ENCODE results near the gene RAMP2.
"Not testable (repeated sequence)": the region's sequence is repeated elsewhere in the genome, so short reads cannot be mapped to it uniquely, and the experiment has no call there.

RAMP2 gene

GRCh38 chr17:42760652-42761581 is at the start of gene RAMP2:
Gene RAMP2 (plus strand): TSS chr17:42761227. CDS start chr17:42761262, 35 bp downstream.
- H3K27ac ChIP-seq: no peak within 1 kb of the TSS
- peak within 1 kb of the TSS; percentile 75 for H3K4me3 ChIP-seq
- no peak for DNase-seq (ENCODE audit: low read depth, low spot score)
- no peaks in the 10 kb centered on the region for H3K9me3 ChIP-seq (ENCODE audit: low read depth, low read length)
- H3K36me3 ChIP-seq (ENCODE audit: insufficient read depth, low read length): no peaks in the 10 kb centered on the region
- H3K9ac ChIP-seq (ENCODE audit: insufficient read length): peak within 1 kb of the TSS; percentile 47
- TF ChIP-seq POLR2AphosphoS5 (IDR thresholded peaks at IDR 0.05; ENCODE audit: borderline replicate concordance, low read depth, low read length): no peak
- no peak for TF ChIP-seq EZH2 (IDR thresholded peaks at IDR 0.05)
- TF ChIP-seq FOXP2 (optimal IDR thresholded peaks at IDR 0.05; ENCODE audit: control extremely low read depth, extremely low read length, insufficient read depth): no peak

DNA sequence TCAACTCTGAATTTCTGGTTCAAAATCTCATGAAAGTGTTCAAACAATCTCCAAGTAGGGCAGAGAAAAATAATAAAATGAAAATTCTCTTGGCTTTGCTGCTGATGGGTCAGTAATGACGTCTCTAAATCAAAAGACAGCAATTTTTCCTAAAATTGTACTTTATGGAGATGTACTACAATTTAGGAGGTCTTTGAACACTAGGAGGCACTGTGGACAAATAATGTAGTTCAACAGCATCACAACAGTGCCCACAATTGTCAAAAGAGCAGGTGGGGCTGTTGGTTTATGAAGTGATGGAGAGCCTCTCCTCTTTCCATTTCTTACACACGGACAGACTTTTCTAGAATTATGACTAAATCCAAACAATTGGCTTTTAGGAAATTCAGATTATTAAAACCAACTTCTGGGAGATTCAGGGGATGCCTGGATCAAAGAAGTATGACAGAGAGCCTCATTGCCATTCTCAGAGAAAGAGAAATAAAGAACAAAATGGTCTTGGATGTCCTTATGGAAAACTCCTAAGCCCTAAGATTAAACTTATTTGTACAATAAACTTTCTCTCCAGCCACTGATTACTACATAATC is 39.9 kb upstream of the RAMP2 start:
- Histone ChIP-seq H3K9ac (ENCODE audit: insufficient read length) (no peak overlapping the region), H3K27ac (no peak overlapping the region), H3K9me3 (ENCODE audit: low read depth, low read length) (no peaks in the 10 kb centered on the region), H3K36me3 (ENCODE audit: insufficient read depth, low read length) (peaks cover 72% of the 10 kb centered on the region), H3K4me3 (no peak overlapping the region)
- no peak for DNase-seq (ENCODE audit: low read depth, low spot score)
- TF ChIP-seq FOXP2 (optimal IDR thresholded peaks at IDR 0.05; ENCODE audit: control extremely low read depth, extremely low read length, insufficient read depth) (no peak), EZH2 (IDR thresholded peaks at IDR 0.05) (no peak), POLR2AphosphoS5 (IDR thresholded peaks at IDR 0.05; ENCODE audit: borderline replicate concordance, low read depth, low read length) (no peak)

GRCh38 chr17:42723636-42724035 is 37.4 kb upstream of the RAMP2 start:
- Histone ChIP-seq H3K9me3 (ENCODE audit: low read depth, low read length) (no peaks in the 10 kb centered on the region), H3K9ac (ENCODE audit: insufficient read length) (no peak overlapping the region), H3K36me3 (ENCODE audit: insufficient read depth, low read length) (peaks cover 58% of the 10 kb centered on the region), H3K27ac (no peak overlapping the region), H3K4me3 (no peak overlapping the region)
- no peak for TF ChIP-seq POLR2AphosphoS5 (IDR thresholded peaks at IDR 0.05; ENCODE audit: borderline replicate concordance, low read depth, low read length)
- TF ChIP-seq FOXP2 (optimal IDR thresholded peaks at IDR 0.05; ENCODE audit: control extremely low read depth, extremely low read length, insufficient read depth): no peak
- TF ChIP-seq EZH2 (IDR thresholded peaks at IDR 0.05): no peak
- DNase-seq (ENCODE audit: low read depth, low spot score): no peak

DNA sequence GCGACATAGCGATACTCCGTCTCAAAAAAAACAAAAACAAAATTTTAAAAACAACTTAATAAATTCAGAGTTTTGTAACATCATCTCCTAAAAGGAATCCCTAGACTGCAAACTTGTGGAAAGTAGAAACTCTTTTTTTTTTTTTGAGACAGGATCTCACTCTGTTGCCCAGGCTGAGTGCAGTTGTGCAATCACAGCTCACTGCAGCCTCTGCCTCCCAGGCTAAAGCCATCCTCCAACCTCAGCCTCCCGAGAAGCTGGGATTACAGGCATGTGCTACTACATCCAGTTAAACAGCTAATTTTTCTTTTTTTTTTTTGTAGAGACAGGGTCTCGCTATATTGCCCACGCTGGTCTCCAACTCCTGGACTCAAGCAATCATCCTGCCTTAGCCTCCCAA is 35.9 kb upstream of the RAMP2 start:
- Histone ChIP-seq H3K4me3 (no peak overlapping the region), H3K36me3 (ENCODE audit: insufficient read depth, low read length) (peaks cover 56% of the 10 kb centered on the region), H3K9me3 (ENCODE audit: low read depth, low read length) (no peaks in the 10 kb centered on the region), H3K27ac (no peak overlapping the region), H3K9ac (ENCODE audit: insufficient read length) (no peak overlapping the region)
- TF ChIP-seq FOXP2 (optimal IDR thresholded peaks at IDR 0.05; ENCODE audit: control extremely low read depth, extremely low read length, insufficient read depth) (no peak), POLR2AphosphoS5 (IDR thresholded peaks at IDR 0.05; ENCODE audit: borderline replicate concordance, low read depth, low read length) (no peak), EZH2 (IDR thresholded peaks at IDR 0.05) (no peak)
- DNase-seq (ENCODE audit: low read depth, low spot score): no peak

GRCh38 chr17:42740699-42741098 is 20.3 kb upstream of the RAMP2 start:
- Histone ChIP-seq H3K9me3 (ENCODE audit: low read depth, low read length) (no peaks in the 10 kb centered on the region), H3K27ac (no peak overlapping the region), H3K36me3 (ENCODE audit: insufficient read depth, low read length) (no peaks in the 10 kb centered on the region), H3K4me3 (no peak overlapping the region), H3K9ac (ENCODE audit: insufficient read length) (no peak overlapping the region)
- DNase-seq (ENCODE audit: low read depth, low spot score): no peak
- no peak for TF ChIP-seq POLR2AphosphoS5 (IDR thresholded peaks at IDR 0.05; ENCODE audit: borderline replicate concordance, low read depth, low read length)
- TF ChIP-seq FOXP2 (optimal IDR thresholded peaks at IDR 0.05; ENCODE audit: control extremely low read depth, extremely low read length, insufficient read depth): no peak
- no peak for TF ChIP-seq EZH2 (IDR thresholded peaks at IDR 0.05)

GRCh38 chr17:42742916-42743315 is 18.1 kb upstream of the RAMP2 start:
- not testable (repeated sequence) for DNase-seq (ENCODE audit: low read depth, low spot score); H3K9ac ChIP-seq (ENCODE audit: insufficient read length); H3K4me3 ChIP-seq; H3K9me3 ChIP-seq (ENCODE audit: low read depth, low read length); H3K27ac ChIP-seq; H3K36me3 ChIP-seq (ENCODE audit: insufficient read depth, low read length)

- DNase-seq (ENCODE audit: low read depth, low spot score): no peak
- H3K4me3 ChIP-seq: peak overlapping the region; percentile 86
- H3K36me3 ChIP-seq (ENCODE audit: insufficient read depth, low read length): no peaks in the 10 kb centered on the region
- H3K9ac ChIP-seq (ENCODE audit: insufficient read length): peak overlapping the region; percentile 82
- no peak for TF ChIP-seq POLR2AphosphoS5 (IDR thresholded peaks at IDR 0.05; ENCODE audit: borderline replicate concordance, low read depth, low read length)
- no peak for TF ChIP-seq FOXP2 (optimal IDR thresholded peaks at IDR 0.05; ENCODE audit: control extremely low read depth, extremely low read length, insufficient read depth)
- TF ChIP-seq EZH2 (IDR thresholded peaks at IDR 0.05): no peak
- H3K9me3 ChIP-seq (ENCODE audit: low read depth, low read length): no peaks in the 10 kb centered on the region
- H3K27ac ChIP-seq: 0 out of 2 replicates have a peak overlapping the region, but pooled peaks have one; percentile 34
These were observed 17.3 kb upstream of the RAMP2 start for GRCh38 chr17:42743595-42744282.

GRCh38 chr17:42744283-42744805 is 16.7 kb upstream of the RAMP2 start:
- peak overlapping the region; percentile 34; the same call in 1 of the 2 replicates for H3K27ac ChIP-seq
- TF ChIP-seq EZH2 (IDR thresholded peaks at IDR 0.05): no peak
- no peak for TF ChIP-seq FOXP2 (optimal IDR thresholded peaks at IDR 0.05; ENCODE audit: control extremely low read depth, extremely low read length, insufficient read depth)
- no peak for TF ChIP-seq POLR2AphosphoS5 (IDR thresholded peaks at IDR 0.05; ENCODE audit: borderline replicate concordance, low read depth, low read length)
- DNase-seq (ENCODE audit: low read depth, low spot score): no peak
- peak overlapping the region; percentile 86 for H3K4me3 ChIP-seq
- no peaks in the 10 kb centered on the region for H3K36me3 ChIP-seq (ENCODE audit: insufficient read depth, low read length)
- H3K9me3 ChIP-seq (ENCODE audit: low read depth, low read length): no peaks in the 10 kb centered on the region
- H3K9ac ChIP-seq (ENCODE audit: insufficient read length): peak overlapping the region; percentile 82
